Measurements from ENCODE around the gene BORCS6.

Gene BORCS6

GRCh38 chr17:8170186-8170585 is 19.8 kb downstream of the BORCS6 start:
- DNase-seq = peak; percentile 47

- no peak for DNase-seq
Measured at GRCh38 chr17:8167526-8167925, 22.5 kb downstream of the BORCS6 start.

- DNase-seq = no peak
Measured at GRCh38 chr17:8166731-8167130, 23.2 kb downstream of the BORCS6 start.

GRCh38 chr17:8164815-8165131 is 25.2 kb downstream of the BORCS6 start:
- DNase-seq = no peak

GRCh38 chr17:8163978-8164814 is 25.8 kb downstream of the BORCS6 start:
- DNase-seq = peak; percentile 32

GRCh38 chr17:8162997-8163977 is 26.7 kb downstream of the BORCS6 start:
- peak; percentile 63 for DNase-seq

- peak; percentile 23 for DNase-seq
Measured at GRCh38 chr17:8162233-8162996, 27.6 kb downstream of the BORCS6 start, which contains the start of gene VAMP2. Gene VAMP2 (minus strand): TSS chr17:8162948. CDS start chr17:8162879, 69 bp downstream.

- no peak for DNase-seq
Measured at GRCh38 chr17:8161289-8162232, 28.4 kb downstream of the BORCS6 start.

GRCh38 chr17:8160741-8161221 is 29.2 kb downstream of the BORCS6 start:
- no peak for DNase-seq

- DNase-seq = no peak
Measured at GRCh38 chr17:8160224-8160577, 29.8 kb downstream of the BORCS6 start.

- DNase-seq = no peak
Measured at GRCh38 chr17:8159459-8160223, 30.3 kb downstream of the BORCS6 start.

GRCh38 chr17:8159032-8159400 is 31.0 kb downstream of the BORCS6 start:
- DNase-seq = no peak

- DNase-seq = peak; percentile 75
Measured at GRCh38 chr17:8158267-8159031, 31.5 kb downstream of the BORCS6 start.

- DNase-seq = peak; percentile 100
Measured at GRCh38 chr17:8156246-8156992, 33.6 kb downstream of the BORCS6 start.

- DNase-seq = no peak
Measured at GRCh38 chr17:8155996-8156245, 34.1 kb downstream of the BORCS6 start.

- DNase-seq = no peak
Measured at GRCh38 chr17:8155231-8155995, 34.6 kb downstream of the BORCS6 start.

GRCh38 chr17:8154608-8155155 is 35.3 kb downstream of the BORCS6 start:
- DNase-seq = no peak

GRCh38 chr17:8153957-8154607 is 35.9 kb downstream of the BORCS6 start:
- DNase-seq = peak; percentile 95

All from NCI-H1694 treated with DMSO at 0.1 percent for 48 hours (cell line).